Choroid plexus epithelial cell (primary cell): ENCODE results near the gene GPRIN1.
A peak's percentile ranks its signal among the peaks of the same experiment; 100 is the strongest.

Experiments used
- DNase-seq: peaks from one replicate; pipeline ENCODE4 v3.0.0-alpha.2; 2010; ENCODE audit warnings: low read depth
- H3K4me3 ChIP-seq: 2 replicates; pipeline ENCODE4 v1.5.1; 2011; ENCODE audit warnings: low read depth, mild to moderate bottlenecking, control low read depth, low read length, moderate library complexity
- CTCF ChIP-seq: conservative IDR thresholded peaks from 2 replicates; pipeline ENCODE4 v1.5.1; 2011; ENCODE audit warnings: low read depth, mild to moderate bottlenecking, control low read depth, inconsistent platforms, low read length, moderate library complexity

The GPRIN1 gene

GRCh38 chr5:176624142-176624541 lies 14.2 kb upstream of the GPRIN1 start:
- no peak overlapping the region for H3K4me3 ChIP-seq
- no peak for TF ChIP-seq CTCF
- DNase-seq = no peak

- H3K4me3 ChIP-seq = no peak overlapping the region
- peak; percentile 61 for DNase-seq
- TF ChIP-seq CTCF = no peak
Observed at GRCh38 chr5:176621661-176622079, 11.7 kb upstream of the GPRIN1 start.

- peak; percentile 45 for DNase-seq
- no peak for TF ChIP-seq CTCF
- H3K4me3 ChIP-seq = peak overlapping the region; percentile 14
Observed at GRCh38 chr5:176620333-176620981, 10.5 kb upstream of the GPRIN1 start.

- no peak for DNase-seq
- H3K4me3 ChIP-seq = no peak overlapping the region
- TF ChIP-seq CTCF = no peak
Observed at GRCh38 chr5:176619569-176620332, 9.8 kb upstream of the GPRIN1 start.

GRCh38 chr5:176619203-176619568 lies 9.2 kb upstream of the GPRIN1 start:
- H3K4me3 ChIP-seq = no peak overlapping the region

GRCh38 chr5:176618783-176619182 lies 8.8 kb upstream of the GPRIN1 start:
- no peak overlapping the region for H3K4me3 ChIP-seq
- TF ChIP-seq CTCF = no peak
- DNase-seq = no peak

More at GRCh38 chr5:176619203-176619568, 9.2 kb upstream of the GPRIN1 start:
- DNase-seq = peak; percentile 92
- TF ChIP-seq CTCF = peak; percentile 64
